ENCODE data around the gene CFAP91. TPM values are rescaled to one million over a fixed set of nuclear protein-coding genes. Genes with fewer than 3 reads are reported as not detected.

Gene CFAP91
- total RNA-seq, 4 donors from 2014 or later, result 2.1 to 21.5 (median 6.2) TPM; not detected in 1

DNA sequence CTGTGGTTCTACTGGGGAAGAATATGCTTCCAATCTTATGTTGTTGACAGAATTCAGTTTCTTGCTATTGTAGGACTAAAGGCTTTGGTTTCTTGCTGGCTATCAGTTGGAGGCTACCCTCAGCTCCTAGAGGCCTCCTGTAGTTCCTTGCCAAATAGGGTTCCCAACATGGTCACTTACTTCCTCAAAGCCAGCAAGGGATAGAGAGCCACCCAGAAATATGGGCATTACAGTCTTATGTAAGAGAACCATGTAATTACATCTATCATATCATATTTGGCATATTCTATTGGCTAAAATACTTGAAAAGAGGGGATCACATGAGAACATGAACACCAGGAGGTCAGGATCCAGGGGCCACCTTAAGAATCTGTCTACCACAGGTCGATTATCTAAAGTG is 19.4 kb upstream of the CFAP91 start:
- H3K4me3 ChIP-seq, result no peak overlapping the region
- no peak overlapping the region for H3K27ac ChIP-seq
- no peaks in the 10 kb centered on the region for H3K9me3 ChIP-seq
- DNase-seq, result no peak
- no peaks in the 10 kb centered on the region for H3K36me3 ChIP-seq
- no peaks in the 10 kb centered on the region for H3K4me1 ChIP-seq
- H3K27me3 ChIP-seq, result no peaks in the 10 kb centered on the region
- TF ChIP-seq POLR2A (IDR thresholded peaks at IDR 0.05), result no peak
- TF ChIP-seq, protein P1, sequence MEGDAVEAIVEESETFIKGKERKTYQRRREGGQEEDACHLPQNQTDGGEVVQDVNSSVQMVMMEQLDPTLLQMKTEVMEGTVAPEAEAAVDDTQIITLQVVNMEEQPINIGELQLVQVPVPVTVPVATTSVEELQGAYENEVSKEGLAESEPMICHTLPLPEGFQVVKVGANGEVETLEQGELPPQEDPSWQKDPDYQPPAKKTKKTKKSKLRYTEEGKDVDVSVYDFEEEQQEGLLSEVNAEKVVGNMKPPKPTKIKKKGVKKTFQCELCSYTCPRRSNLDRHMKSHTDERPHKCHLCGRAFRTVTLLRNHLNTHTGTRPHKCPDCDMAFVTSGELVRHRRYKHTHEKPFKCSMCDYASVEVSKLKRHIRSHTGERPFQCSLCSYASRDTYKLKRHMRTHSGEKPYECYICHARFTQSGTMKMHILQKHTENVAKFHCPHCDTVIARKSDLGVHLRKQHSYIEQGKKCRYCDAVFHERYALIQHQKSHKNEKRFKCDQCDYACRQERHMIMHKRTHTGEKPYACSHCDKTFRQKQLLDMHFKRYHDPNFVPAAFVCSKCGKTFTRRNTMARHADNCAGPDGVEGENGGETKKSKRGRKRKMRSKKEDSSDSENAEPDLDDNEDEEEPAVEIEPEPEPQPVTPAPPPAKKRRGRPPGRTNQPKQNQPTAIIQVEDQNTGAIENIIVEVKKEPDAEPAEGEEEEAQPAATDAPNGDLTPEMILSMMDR (IDR thresholded peaks at IDR 0.05), result no peak

DNA sequence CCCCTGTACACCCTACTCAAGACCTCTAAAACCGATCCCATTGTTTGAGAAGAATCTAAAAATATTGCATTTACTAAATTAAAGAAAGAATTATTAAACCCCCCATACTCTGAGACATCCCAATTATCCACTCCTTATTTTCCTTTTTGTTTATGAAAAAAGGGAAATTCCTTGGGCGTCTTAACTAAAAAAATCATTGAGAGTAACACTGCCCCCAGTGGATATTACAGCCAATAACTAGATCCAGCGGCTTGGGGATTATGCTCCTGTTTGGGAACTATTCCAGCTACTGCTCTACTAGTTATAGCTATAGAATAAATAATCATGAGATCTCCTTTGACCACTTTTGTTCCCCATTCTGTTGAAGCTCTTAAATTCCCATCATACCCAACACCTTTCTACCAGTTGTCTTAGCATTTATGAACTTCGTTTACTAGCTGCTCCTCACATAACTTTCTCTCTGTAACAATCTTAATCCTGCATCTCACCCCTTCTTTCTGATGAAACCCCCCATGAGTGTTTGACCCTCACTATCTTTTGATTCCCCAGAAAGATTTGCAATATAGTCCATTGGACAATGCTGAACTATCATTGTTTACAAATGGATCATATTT is 12.7 kb upstream of the CFAP91 start:
- Histone ChIP-seq H3K36me3 (no peaks in the 10 kb centered on the region), H3K4me3 (no peak overlapping the region), H3K27me3 (no peaks in the 10 kb centered on the region), H3K27ac (no peak overlapping the region), H3K9me3 (no peaks in the 10 kb centered on the region), H3K4me1 (no peaks in the 10 kb centered on the region)
- DNase-seq, result no peak
- TF ChIP-seq, protein P1 (IDR thresholded peaks at IDR 0.05), result peak in 4 of 6 experiments; percentile 42 to 58 (median 54)
- TF ChIP-seq POLR2A (IDR thresholded peaks at IDR 0.05), result no peak

DNA sequence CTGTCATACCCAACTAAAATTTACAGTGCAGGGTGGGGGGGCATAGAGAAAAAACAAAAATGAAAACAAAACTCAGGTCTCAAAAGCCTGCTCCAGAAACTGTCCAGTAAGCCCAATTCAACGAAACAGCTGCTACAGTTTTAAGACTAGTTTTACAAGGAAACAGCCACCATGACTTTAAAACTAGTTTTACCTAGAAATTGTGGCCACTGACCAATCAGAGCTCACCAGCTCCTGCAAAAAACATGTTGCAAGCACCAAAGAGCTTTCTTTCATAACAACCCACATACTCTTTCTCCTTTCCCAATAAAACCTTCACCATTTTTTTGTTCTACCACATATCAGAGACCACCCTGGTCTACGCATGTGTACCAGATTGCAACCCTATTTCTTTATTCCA is 7.3 kb upstream of the CFAP91 start:
- no peak for DNase-seq
- H3K36me3 ChIP-seq, result no peaks in the 10 kb centered on the region
- no peak overlapping the region for H3K27ac ChIP-seq
- TF ChIP-seq, protein P1 (IDR thresholded peaks at IDR 0.05), result no peak
- TF ChIP-seq POLR2A (IDR thresholded peaks at IDR 0.05), result no peak
- H3K27me3 ChIP-seq, result no peaks in the 10 kb centered on the region
- no peak overlapping the region for H3K4me3 ChIP-seq
- no peaks in the 10 kb centered on the region for H3K9me3 ChIP-seq
- peaks cover 0 to 3% (median 1%) of the 10 kb centered on the region in 4 donors for H3K4me1 ChIP-seq

DNA sequence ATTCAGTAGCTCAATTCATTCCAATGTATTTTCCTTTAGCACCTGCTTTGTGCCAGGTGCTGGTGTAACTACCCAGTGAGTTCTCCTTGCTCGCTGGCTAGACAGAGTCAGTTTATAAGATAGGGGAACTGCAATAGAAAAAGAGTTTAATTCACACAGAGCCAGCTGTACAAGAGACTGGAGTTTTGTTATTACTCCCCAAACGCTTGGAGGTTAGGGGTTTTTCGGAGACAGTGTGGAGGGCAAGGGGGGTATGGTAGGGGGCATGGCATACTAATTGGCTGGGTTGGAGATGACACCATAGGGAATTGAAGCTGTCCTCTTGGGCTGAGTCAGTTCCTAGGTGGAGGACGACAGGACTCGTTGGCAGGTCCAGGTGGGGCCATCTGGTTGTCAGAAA is 5.4 kb upstream of the CFAP91 start:
- no peak for DNase-seq
- no peaks in the 10 kb centered on the region for H3K27me3 ChIP-seq
- peaks cover 0 to 12% (median 4%) of the 10 kb centered on the region in 4 donors for H3K4me1 ChIP-seq
- no peak overlapping the region for H3K27ac ChIP-seq
- H3K4me3 ChIP-seq, result no peak overlapping the region
- no peaks in the 10 kb centered on the region for H3K9me3 ChIP-seq
- no peaks in the 10 kb centered on the region for H3K36me3 ChIP-seq
- TF ChIP-seq POLR2A (IDR thresholded peaks at IDR 0.05), result no peak
- TF ChIP-seq, protein P1 (IDR thresholded peaks at IDR 0.05), result no peak

DNA sequence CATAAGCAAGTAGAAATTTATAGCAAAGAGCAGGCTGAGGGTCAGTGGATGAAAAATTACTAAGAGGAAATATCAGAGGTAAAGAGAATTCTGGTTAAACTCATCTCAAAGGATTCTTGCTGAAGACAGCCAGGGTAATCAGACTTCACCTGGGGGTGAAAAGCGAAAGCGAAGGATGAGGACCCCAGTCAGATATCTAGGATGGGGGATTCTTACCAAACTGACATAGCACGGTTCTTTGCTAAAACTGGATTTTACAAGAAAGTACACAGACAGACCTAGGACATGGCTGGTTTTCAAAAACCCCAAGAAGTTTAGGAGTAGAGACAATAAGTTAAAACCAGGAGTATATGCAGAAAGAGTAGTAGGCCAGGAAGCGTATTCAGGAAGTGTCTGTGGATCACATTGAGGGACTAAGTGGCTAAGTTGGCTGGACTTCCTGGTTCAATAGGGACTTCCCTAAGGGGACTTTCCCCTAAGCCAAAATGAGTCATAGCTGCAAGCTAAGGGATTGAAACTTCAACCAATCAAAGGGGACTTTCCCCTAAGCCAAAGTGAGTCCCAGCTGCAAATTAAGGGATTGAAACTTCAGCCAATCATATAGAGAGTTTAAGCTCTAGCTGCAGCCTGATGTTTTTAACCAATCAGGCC is 2.4 kb upstream of the CFAP91 start:
- H3K4me1 ChIP-seq, result peaks cover 0 to 14% (median 6%) of the 10 kb centered on the region in 4 donors
- no peaks in the 10 kb centered on the region for H3K27me3 ChIP-seq
- DNase-seq, result peak in 1 of 3 donors; percentile 68
- TF ChIP-seq, protein P1 (IDR thresholded peaks at IDR 0.05), result no peak
- no peak for TF ChIP-seq POLR2A (IDR thresholded peaks at IDR 0.05)
- no peaks in the 10 kb centered on the region for H3K36me3 ChIP-seq
- H3K27ac ChIP-seq, result peak overlapping the region in 2 of 4 donors; percentile 3 to 51
- no peak overlapping the region for H3K4me3 ChIP-seq
- H3K9me3 ChIP-seq, result no peaks in the 10 kb centered on the region
